ENCODE data around the gene ADAMTS3. TPM values are rescaled to one million over a fixed set of nuclear protein-coding genes. Genes with fewer than 3 reads are reported as not detected.

Gene ADAMTS3
- total and polyA plus RNA-seq, 9 of the 15 experiments (the other 6 are each of a cell fraction or from before 2014, with no cell fraction given), result 4.0 to 18.0 (median 12.1) TPM

- FAIRE-seq, result no peak
- Histone ChIP-seq H3K79me2 (ENCODE audit: control insufficient read depth, insufficient read depth, low read length) (peaks cover 18% of the 10 kb centered on the region), H2AFZ (ENCODE audit: low read depth, low read length) (peak overlapping the region; percentile 75), H3K9me1 (ENCODE audit: control insufficient read depth, insufficient read depth, low read length) (no peaks in the 10 kb centered on the region), H3K27me3 (ENCODE audit: control insufficient read depth in 2 of 2, insufficient read depth in 2 of 2, low read length in 2 of 2) (no peaks in the 10 kb centered on the region), H3K4me1 (replicated peaks in 1 of 2; ENCODE audit: control insufficient read depth in 2 of 2, insufficient read depth in 2 of 2, low read length in 2 of 2) (peaks cover 14 to 17% of the 10 kb centered on the region in 2 experiments; a peak in 4 of 5 replicates), H3K36me3 (ENCODE audit: control insufficient read depth, insufficient read depth, low read length) (no peaks in the 10 kb centered on the region; the same call in 2 of the 3 replicates), H3K4me2 (ENCODE audit: insufficient read depth, low read length) (no peak overlapping the region), H3K9ac (ENCODE audit: insufficient read depth in 1 of 2, low read depth in 2 of 2, low read length in 2 of 2) (no peak overlapping the region; a peak in 1 of 4 replicates), H4K20me1 (replicated peaks; ENCODE audit: control insufficient read depth, insufficient read depth, low read length) (no peaks in the 10 kb centered on the region), H3K27ac (ENCODE audit: extremely low read depth, low read depth, low read length) (no peak overlapping the region; the same call in 2 of the 3 replicates), H3K4me3 (no peak overlapping the region), H3K9me3 (replicated peaks; ENCODE audit: control insufficient read depth, insufficient read depth, low read depth, low read length) (no peaks in the 10 kb centered on the region)
- ChIA-PET POLR2A (interaction anchor here (0.9 to 2.6 kb wide), 2 partner anchors 9 to 245 kb away, joined by 4 to 12 read pairs; no protein-coding TSS in a partner anchor), CTCF (ENCODE audit: low intra/inter-chr PET ratio) (no interaction called here)
- in situ Hi-C loops (cut with MboI), result no loop called here
- intact Hi-C loops (cut with micrococcal nuclease), result no loop called here
- peak in 1 of 4 experiments; percentile 48 for DNase-seq (ENCODE audit: extremely low read depth in 1 of 4, low spot score in 3 of 4)
- ATAC-seq, result no peak
- BruUV-seq (replicated peaks), result no TSS peak
- 44% methylated on average over 3 of the region's 6 CpGs for WGBS (ENCODE audit: insufficient coverage, low coverage, missing lambda C conversion rate)
- TF ChIP-seq ZNF76 (CRISPR knock-in tag; IDR thresholded peaks at IDR 0.05; ENCODE audit: borderline replicate concordance) (no peak), ZNF184 (CRISPR knock-in tag; IDR thresholded peaks at IDR 0.05) (no peak), ZBTB40 (IDR thresholded peaks at IDR 0.05) (peak; percentile 71), ZBTB40 (CRISPR knock-in tag; IDR thresholded peaks at IDR 0.05) (no peak), TRIM25 (IDR thresholded peaks at IDR 0.05; ENCODE audit: borderline replicate concordance) (no peak), ZNF384 (IDR thresholded peaks at IDR 0.05; ENCODE audit: low read depth, low read length) (peak; percentile 75), CHD2 (IDR thresholded peaks at IDR 0.05; ENCODE audit: low read depth, low read length) (no peak)
Measured at GRCh38 chr4:72571337-72571736, 2.3 kb upstream of the ADAMTS3 start.

Measured in K562 (cell line).